22Rv1 (cell line): ENCODE measurements around the gene RNPEPL1.

Experiments
- ZFX ChIP-seq: fragments of 450-650 bp; IDR thresholded peaks from 2 replicates; pipeline ENCODE4 v1.6.1; 2017; ENCODE audit warnings: antibody characterized with exemption, borderline replicate concordance
- TF ChIP-seq, protein P1 (sequence below): fragments of 450-650 bp; IDR thresholded peaks from 2 replicates; pipeline ENCODE4 v1.5.1; 2017; ENCODE audit warnings: mild to moderate bottlenecking

GRCh38 chr2:240524963-240525718 lies 43.1 kb upstream of the RNPEPL1 start:
- TF ChIP-seq, protein P1, sequence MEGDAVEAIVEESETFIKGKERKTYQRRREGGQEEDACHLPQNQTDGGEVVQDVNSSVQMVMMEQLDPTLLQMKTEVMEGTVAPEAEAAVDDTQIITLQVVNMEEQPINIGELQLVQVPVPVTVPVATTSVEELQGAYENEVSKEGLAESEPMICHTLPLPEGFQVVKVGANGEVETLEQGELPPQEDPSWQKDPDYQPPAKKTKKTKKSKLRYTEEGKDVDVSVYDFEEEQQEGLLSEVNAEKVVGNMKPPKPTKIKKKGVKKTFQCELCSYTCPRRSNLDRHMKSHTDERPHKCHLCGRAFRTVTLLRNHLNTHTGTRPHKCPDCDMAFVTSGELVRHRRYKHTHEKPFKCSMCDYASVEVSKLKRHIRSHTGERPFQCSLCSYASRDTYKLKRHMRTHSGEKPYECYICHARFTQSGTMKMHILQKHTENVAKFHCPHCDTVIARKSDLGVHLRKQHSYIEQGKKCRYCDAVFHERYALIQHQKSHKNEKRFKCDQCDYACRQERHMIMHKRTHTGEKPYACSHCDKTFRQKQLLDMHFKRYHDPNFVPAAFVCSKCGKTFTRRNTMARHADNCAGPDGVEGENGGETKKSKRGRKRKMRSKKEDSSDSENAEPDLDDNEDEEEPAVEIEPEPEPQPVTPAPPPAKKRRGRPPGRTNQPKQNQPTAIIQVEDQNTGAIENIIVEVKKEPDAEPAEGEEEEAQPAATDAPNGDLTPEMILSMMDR, result no peak
- TF ChIP-seq ZFX, result no peak
